Adrenal gland (tissue), 12 donors: Measurements from ENCODE around the gene ZGRF1. TPM values are rescaled to one million over a fixed set of nuclear protein-coding genes. Genes with fewer than 3 reads are reported as not detected.

Source experiments
- DNase-seq, 7 donors: peaks; one replicate each; pipeline ENCODE4 v3.0.0-alpha.2; 2019 to 2020
- H3K27ac ChIP-seq, 5 donors: fragments of 200-600 bp; sonication (generic) in 4 of 5; 1 replicate in 3 of 5; 2 replicates in 2 of 5; pipeline versions ENCODE4 v1.5.1 to v1.8.0; 2016 to 2020; ENCODE audit warnings: mild to moderate bottlenecking in 1 of 5
- H3K27me3 ChIP-seq: fragments of 200-600 bp; 2 replicates; pipeline ENCODE4 v1.8.0; 2021
- H3K36me3 ChIP-seq, 2 donors: fragments of 200-600 bp; replicated peaks in 1 of 2; 1 replicate in 1 of 2; 2 replicates in 1 of 2; pipeline versions ENCODE4 v1.5.1 to v1.8.0; 2018 to 2022
- H3K4me1 ChIP-seq, 2 donors: fragments of 200-600 bp; replicated peaks in 1 of 2; 1 replicate in 1 of 2; 2 replicates in 1 of 2; pipeline versions ENCODE4 v1.5.1 to v1.8.0; 2018 to 2021
- H3K4me3 ChIP-seq, 4 donors: fragments of 200-600 bp; sonication (generic) in 3 of 4; one replicate each; pipeline ENCODE4 v1.5.1; 2016 to 2018
- H3K9me3 ChIP-seq, 3 donors: fragments of 200-600 bp; sonication (generic) in 1 of 3; replicated peaks in 1 of 3; 1 replicate in 2 of 3; 2 replicates in 1 of 3; pipeline versions ENCODE4 v1.5.1 to v1.8.0; 2016 to 2021
- POLR2A ChIP-seq, 2 donors: fragments of 450-650 bp; IDR thresholded peaks; one replicate each; pipeline ENCODE4 v1.6.1; 2017; ENCODE audit warnings: antibody characterized with exemption in 2 of 2, mild to moderate bottlenecking in 2 of 2, moderate library complexity in 1 of 2
- WGBS, 4 donors: extraction: QIAGEN DNeasy Blood & Tissue Kit in 2 of 4; methylation state at CpG; one replicate each; pipeline versions ENCODE4 v1.1.5 to v1.1.7; 2013 to 2017; 5-methylcytosine and 5-hydroxymethylcytosine counted together
- intact Hi-C, 2 donors: fragments of 100-400 bp; cut with DNase I; formaldehyde crosslinking; loops; one replicate each; pipeline versions ENCODE4 v1.14.1 to v1.15.0; 2022 to 2023
- polyA plus RNA-seq, 3 donors: library from polyadenylated mRNA; stranded (reverse); fragments of 200-250 nt in 2 of 3; fragments of 350-450 nt in 1 of 3; fragmentation: Illumina TruSeq in 1 of 3; extraction: RNeasy Lipid Tissue Mini Kit (QIAGEN cat#74804) in 1 of 3; gene quantifications; one replicate each; pipeline ENCODE4 v1.2.3, GENCODE V29; 2013 to 2014
- total RNA-seq, 9 donors: library from RNA; depleted of rRNA in 4 of 9; stranded (reverse); fragments of >200 nt in 4 of 9; fragments of 120-200 nt in 1 of 9; fragmentation: NEBNext Ultra II Directional in 1 of 9; extraction: Animal tissue kit (Norgen Biotek cat#: 25700) in 1 of 9; gene quantifications; one replicate each; pipeline versions ENCODE4 v1.1.0 to v1.2.4, GENCODE V29; 2013 to 2023
- TF ChIP-seq, protein P1 (sequence below), 6 experiments: fragments of 450-650 bp in 4 of 6; fragments of 200-600 bp in 2 of 6; sonication (generic) in 1 of 6; IDR thresholded peaks; 1 replicate in 5 of 6; 2 replicates in 1 of 6; pipeline versions ENCODE4 v1.5.1 to v1.8.0; 2016 to 2021; ENCODE audit warnings: antibody characterized with exemption in 6 of 6, mild to moderate bottlenecking in 2 of 6, moderate library complexity in 1 of 6
- donor health status: healthy with polysubstance abuse.
- donor health status: Bipolar disorder and iron deficiency.
- donor health status: DM: yes; HTN: yes; CAD: no.
- donor health status: DM: no; HTN: no; CAD: no.
- donor health status: DM: no; HTN: no; CAD: no.
- donor health status: DM: yes; HTN: yes; CAD: no.

Gene ZGRF1
- total and polyA plus RNA-seq, 12 donors = 0.66 to 17.6 (median 2.8) TPM

DNA sequence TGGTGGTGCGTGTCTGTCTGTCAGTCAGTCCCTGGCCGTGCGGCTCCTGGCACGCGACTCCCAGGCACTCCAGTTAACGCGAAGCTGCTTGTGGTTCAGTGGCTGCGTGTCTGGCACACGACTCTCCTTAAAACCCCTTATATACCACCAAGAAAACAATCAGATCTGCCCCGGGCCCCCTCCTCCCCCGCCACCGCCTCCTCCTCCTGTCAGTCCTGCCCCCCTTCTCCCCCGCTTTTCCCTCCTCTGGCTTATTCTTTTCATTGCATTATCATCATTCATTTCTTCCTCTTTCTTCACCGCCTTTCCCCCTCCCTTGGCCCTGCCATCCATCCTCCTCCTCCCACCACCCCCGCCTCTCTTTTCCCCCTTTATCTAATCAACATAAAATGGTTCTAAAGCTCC lies 120.6 kb downstream of the ZGRF1 start, which contains the start of gene NEUROG2:
NEUROG2 (minus strand) TSS at position 115 of the 405 bp plus-strand sequence. CDS start 705 bp downstream, outside the sequence.
- no peak for TF ChIP-seq POLR2A (IDR thresholded peaks at IDR 0.05)
- TF ChIP-seq, protein P1, sequence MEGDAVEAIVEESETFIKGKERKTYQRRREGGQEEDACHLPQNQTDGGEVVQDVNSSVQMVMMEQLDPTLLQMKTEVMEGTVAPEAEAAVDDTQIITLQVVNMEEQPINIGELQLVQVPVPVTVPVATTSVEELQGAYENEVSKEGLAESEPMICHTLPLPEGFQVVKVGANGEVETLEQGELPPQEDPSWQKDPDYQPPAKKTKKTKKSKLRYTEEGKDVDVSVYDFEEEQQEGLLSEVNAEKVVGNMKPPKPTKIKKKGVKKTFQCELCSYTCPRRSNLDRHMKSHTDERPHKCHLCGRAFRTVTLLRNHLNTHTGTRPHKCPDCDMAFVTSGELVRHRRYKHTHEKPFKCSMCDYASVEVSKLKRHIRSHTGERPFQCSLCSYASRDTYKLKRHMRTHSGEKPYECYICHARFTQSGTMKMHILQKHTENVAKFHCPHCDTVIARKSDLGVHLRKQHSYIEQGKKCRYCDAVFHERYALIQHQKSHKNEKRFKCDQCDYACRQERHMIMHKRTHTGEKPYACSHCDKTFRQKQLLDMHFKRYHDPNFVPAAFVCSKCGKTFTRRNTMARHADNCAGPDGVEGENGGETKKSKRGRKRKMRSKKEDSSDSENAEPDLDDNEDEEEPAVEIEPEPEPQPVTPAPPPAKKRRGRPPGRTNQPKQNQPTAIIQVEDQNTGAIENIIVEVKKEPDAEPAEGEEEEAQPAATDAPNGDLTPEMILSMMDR (IDR thresholded peaks at IDR 0.05) = no peak

DNA sequence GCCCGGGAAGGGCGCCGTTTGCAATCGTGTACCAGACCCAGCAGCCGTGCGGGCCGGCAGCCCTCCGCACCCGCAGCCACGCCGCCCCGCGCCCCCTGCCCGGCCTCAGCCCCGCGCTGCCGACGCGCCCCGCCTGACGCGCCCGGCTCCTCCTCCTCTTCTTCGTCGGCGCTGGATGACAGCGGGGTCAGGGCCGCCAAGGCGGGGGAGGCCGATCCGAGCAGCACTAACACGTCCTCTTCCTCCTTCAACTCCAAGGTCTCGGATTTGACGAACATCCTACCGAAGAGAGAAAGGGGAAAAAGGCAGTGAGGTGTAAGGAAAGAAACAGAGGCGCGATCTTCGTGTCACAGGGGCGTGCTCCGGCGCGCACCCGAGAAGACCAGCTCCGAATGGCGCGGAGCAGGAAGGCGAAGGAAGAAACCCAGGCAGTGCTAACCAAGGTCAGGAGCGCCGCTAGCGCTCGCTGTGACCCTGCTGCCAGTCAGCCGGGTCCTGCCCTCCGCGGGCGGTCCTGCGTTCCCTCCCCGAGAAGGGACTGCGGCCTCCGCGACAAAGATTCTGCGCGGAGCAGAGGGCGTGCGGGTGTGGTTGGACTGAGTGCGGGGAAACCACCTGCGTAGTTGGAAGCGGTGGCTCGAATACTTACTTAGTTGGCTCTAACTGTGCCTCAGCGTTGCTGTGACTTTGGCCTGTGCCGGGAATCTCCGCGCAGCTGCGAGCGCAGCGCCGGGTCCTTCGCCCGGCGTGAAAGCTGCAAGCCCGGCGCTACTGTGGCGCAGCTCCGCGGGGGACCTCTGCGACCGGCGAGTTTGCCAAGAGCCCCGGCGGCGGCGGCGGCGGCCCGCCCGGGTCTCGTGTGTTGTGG lies 121.3 kb downstream of the ZGRF1 start:
- Histone ChIP-seq H3K9me3 (no peaks in the 10 kb centered on the region), H3K27me3 (peaks cover 92% of the 10 kb centered on the region), H3K4me1 (peaks cover 22 to 26% of the 10 kb centered on the region in 2 donors), H3K36me3 (no peaks in the 10 kb centered on the region), H3K27ac (no peak overlapping the region), H3K4me3 (peak overlapping the region in 2 of 4 donors; percentile 26 to 69)
- WGBS, 4 donors = 0 to 1% (median 1%) methylated on average over 11 to 96 of the region's 96 CpGs
- intact Hi-C loops = no loop called here
- DNase-seq = peak in 1 of 7 donors; percentile 29
- TF ChIP-seq, protein P1 (IDR thresholded peaks at IDR 0.05) = no peak
- no peak for TF ChIP-seq POLR2A (IDR thresholded peaks at IDR 0.05)

More for the DNA sequence above, 120.6 kb downstream of the ZGRF1 start, which contains the start of gene NEUROG2:
- H3K36me3 ChIP-seq = no peaks in the 10 kb centered on the region
- 0 to 2% (median 1%) methylated on average over 9 to 15 of the region's 15 CpGs for WGBS, 4 donors
- intact Hi-C loops = no loop called here
- peaks cover 18 to 20% of the 10 kb centered on the region in 2 donors for H3K4me1 ChIP-seq
- H3K4me3 ChIP-seq = peak within 1 kb of the TSS in 2 of 4 donors; percentile 26 to 69
- DNase-seq = no peak
- no peak within 1 kb of the TSS for H3K27ac ChIP-seq
- no peaks in the 10 kb centered on the region for H3K9me3 ChIP-seq
- peaks cover 92% of the 10 kb centered on the region for H3K27me3 ChIP-seq

DNA sequence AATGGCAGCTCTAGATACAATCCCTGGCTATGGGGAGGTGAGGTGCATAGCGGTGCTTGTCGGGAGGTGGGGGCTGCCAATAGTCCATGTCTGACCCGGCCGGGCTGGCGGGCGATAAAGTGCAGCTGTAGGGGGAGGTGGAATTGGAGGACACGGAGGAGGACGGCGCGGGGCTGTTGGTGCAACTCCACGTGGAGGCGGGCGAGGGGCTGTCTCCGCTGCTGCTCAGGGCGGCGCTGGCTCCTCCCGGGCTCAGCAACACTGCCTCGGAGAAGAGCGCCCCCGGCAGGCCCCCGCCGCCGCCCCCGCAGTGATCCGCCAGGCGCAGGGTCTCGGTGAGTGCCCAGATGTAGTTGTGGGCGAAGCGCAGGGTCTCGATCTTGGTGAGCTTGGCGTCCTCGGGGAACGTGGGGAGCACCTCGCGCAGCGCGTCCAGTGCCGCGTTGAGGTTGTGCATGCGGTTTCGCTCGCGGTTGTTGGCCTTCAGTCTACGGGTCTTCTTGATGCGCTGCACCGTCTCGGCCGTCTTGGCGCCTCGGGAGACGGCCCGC lies 122.0 kb downstream of the ZGRF1 start:
- TF ChIP-seq, protein P1 (IDR thresholded peaks at IDR 0.05) = no peak
- no peak for TF ChIP-seq POLR2A (IDR thresholded peaks at IDR 0.05)
- intact Hi-C loops = no loop called here
- Histone ChIP-seq H3K36me3 (no peaks in the 10 kb centered on the region), H3K4me1 (peaks cover 24 to 32% of the 10 kb centered on the region in 2 donors), H3K4me3 (peak overlapping the region in 1 of 4 donors; percentile 69), H3K27ac (no peak overlapping the region), H3K27me3 (peaks cover 92% of the 10 kb centered on the region), H3K9me3 (no peaks in the 10 kb centered on the region)
- 3 to 6% (median 4%) methylated on average over 10 to 52 of the region's 52 CpGs for WGBS, 4 donors
- no peak for DNase-seq

DNA sequence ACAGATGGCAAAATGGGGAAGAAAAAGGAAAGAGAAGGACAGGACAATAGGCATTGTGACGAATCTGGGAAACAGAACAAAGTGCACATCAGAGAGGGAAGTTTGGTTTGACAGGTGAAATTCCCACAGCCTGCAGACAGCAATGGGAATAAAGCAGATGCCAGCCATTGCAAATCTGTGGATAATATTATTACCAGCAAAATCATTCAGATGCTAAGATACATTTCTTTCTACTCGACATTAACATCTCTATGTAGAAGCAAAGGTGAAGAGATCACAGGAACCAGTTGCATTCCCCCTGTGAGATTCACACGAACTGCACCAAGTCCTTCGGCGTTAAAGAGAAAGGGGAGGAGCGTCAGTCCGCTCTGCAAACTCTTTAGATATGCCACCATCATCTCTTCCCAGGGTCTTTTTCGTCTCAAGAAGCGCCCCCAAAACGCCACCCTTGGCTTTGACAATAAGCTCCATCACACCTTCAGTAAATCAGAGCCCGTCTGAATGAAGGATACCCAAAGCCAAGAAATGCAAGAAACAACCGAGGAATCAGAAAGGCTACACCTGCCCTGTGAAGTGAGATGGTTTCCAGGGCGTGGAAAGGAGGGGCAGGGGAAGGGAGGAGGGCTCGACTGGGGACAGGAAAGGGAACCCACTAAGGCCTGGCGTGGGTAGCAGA lies 122.6 kb downstream of the ZGRF1 start:
- no peak overlapping the region for H3K4me3 ChIP-seq
- peaks cover 24 to 37% of the 10 kb centered on the region in 2 donors for H3K4me1 ChIP-seq
- no peak overlapping the region for H3K27ac ChIP-seq
- WGBS, 4 donors = 5 to 9% (median 6%) methylated on average over 15 of the region's 15 CpGs
- DNase-seq = no peak
- H3K27me3 ChIP-seq = peaks cover 92% of the 10 kb centered on the region
- intact Hi-C loops = no loop called here
- no peaks in the 10 kb centered on the region for H3K36me3 ChIP-seq
- no peaks in the 10 kb centered on the region for H3K9me3 ChIP-seq
- no peak for TF ChIP-seq POLR2A (IDR thresholded peaks at IDR 0.05)
- TF ChIP-seq, protein P1 (IDR thresholded peaks at IDR 0.05) = no peak
